H9 (cell line): ENCODE measurements around the gene ANXA4. TPM values are rescaled to one million over a fixed set of nuclear protein-coding genes. Genes with fewer than 3 reads are reported as not detected.

Experiments
- DNase-seq: peaks from one replicate; pipeline ENCODE4 v3.0.0-alpha.2; 2017
- H2AFZ ChIP-seq: one replicate; pipeline ENCODE4 v1.6.1; 2013; ENCODE audit warnings: mild to moderate bottlenecking, low read length, control low read depth, moderate library complexity
- H2AK5ac ChIP-seq: 2 replicates; pipeline ENCODE4 v1.6.1; 2013; ENCODE audit warnings: low read length, control low read depth, mixed read lengths; ENCODE audit not compliant: insufficient read length
- H2BK120ac ChIP-seq: one replicate; pipeline ENCODE4 v1.6.1; 2013; ENCODE audit warnings: low read depth, mild to moderate bottlenecking, low read length, control low read depth, inconsistent platforms; ENCODE audit not compliant: poor library complexity, severe bottlenecking
- H2BK12ac ChIP-seq: 2 replicates; pipeline ENCODE4 v1.6.1; 2013; ENCODE audit warnings: low read length, control low read depth, mixed read lengths, low read depth; ENCODE audit not compliant: insufficient read length
- H2BK15ac ChIP-seq: 2 replicates; pipeline ENCODE4 v1.6.1; 2013; ENCODE audit warnings: low read depth, low read length, control low read depth
- H2BK20ac ChIP-seq: one replicate; pipeline ENCODE4 v1.6.1; 2013; ENCODE audit warnings: low read depth, mild to moderate bottlenecking, low read length, control low read depth, inconsistent platforms; ENCODE audit not compliant: poor library complexity, severe bottlenecking
- H2BK5ac ChIP-seq: 2 replicates; pipeline ENCODE4 v1.6.1; 2013; ENCODE audit warnings: low read length, control low read depth, mixed read lengths; ENCODE audit not compliant: insufficient read length
- H3K14ac ChIP-seq: 2 replicates; pipeline ENCODE4 v1.6.1; 2013; ENCODE audit warnings: low read length, control low read depth; ENCODE audit not compliant: insufficient read depth
- H3K18ac ChIP-seq: 2 replicates; pipeline ENCODE4 v1.6.1; 2013; ENCODE audit warnings: low read depth, mild to moderate bottlenecking, mixed read lengths, low read length, control low read depth; ENCODE audit not compliant: insufficient read length
- H3K23ac ChIP-seq: 2 replicates; pipeline ENCODE4 v1.6.1; 2013; ENCODE audit warnings: low read length, control low read depth, mixed read lengths, low read depth; ENCODE audit not compliant: insufficient read length
- H3K23me2 ChIP-seq: 2 replicates; pipeline ENCODE4 v1.6.1; 2013; ENCODE audit warnings: low read depth, mild to moderate bottlenecking, mixed read lengths, low read length, control low read depth; ENCODE audit not compliant: insufficient read length, poor library complexity, severe bottlenecking
- H3K27ac ChIP-seq: 2 replicates; pipeline ENCODE4 v1.5.1; 2013; ENCODE audit warnings: low read length, control low read depth, mixed read lengths, low read depth; ENCODE audit not compliant: insufficient read length
- H3K27me3 ChIP-seq: 2 replicates; pipeline ENCODE4 v1.6.1; 2013; ENCODE audit warnings: low read length, control low read depth, inconsistent platforms; ENCODE audit not compliant: insufficient read depth
- H3K4ac ChIP-seq: 2 replicates; pipeline ENCODE4 v1.6.1; 2013; ENCODE audit warnings: low read depth, mild to moderate bottlenecking, control low read depth, inconsistent platforms, low read length, moderate library complexity
- H3K4me1 ChIP-seq: 2 replicates; pipeline ENCODE4 v1.6.1; 2013; ENCODE audit warnings: low read length, control low read depth, inconsistent platforms; ENCODE audit not compliant: insufficient read depth
- H3K4me2 ChIP-seq: 2 replicates; pipeline ENCODE4 v1.6.1; 2013; ENCODE audit warnings: low read length, control low read depth, mixed read lengths; ENCODE audit not compliant: insufficient read length, insufficient read depth
- H3K56ac ChIP-seq: 2 replicates; pipeline ENCODE4 v1.6.1; 2013; ENCODE audit warnings: low read depth, mild to moderate bottlenecking, mixed read lengths, low read length, control low read depth; ENCODE audit not compliant: insufficient read length
- H3K79me1 ChIP-seq: 2 replicates; pipeline ENCODE4 v1.6.1; 2013; ENCODE audit warnings: low read depth, mild to moderate bottlenecking, moderate library complexity, low read length, control low read depth, inconsistent platforms; ENCODE audit not compliant: insufficient read depth, poor library complexity, severe bottlenecking
- H3K79me2 ChIP-seq: 2 replicates; pipeline ENCODE4 v1.6.1; 2013; ENCODE audit warnings: low read length, control low read depth, inconsistent platforms; ENCODE audit not compliant: insufficient read depth
- H3K9ac ChIP-seq: 2 replicates; pipeline ENCODE4 v1.6.1; 2013; ENCODE audit warnings: low read length, control low read depth, mixed read lengths; ENCODE audit not compliant: insufficient read length; ENCODE audit errors: extremely low read depth
- H3K9me3 ChIP-seq: one replicate; pipeline ENCODE4 v1.6.1; 2013; ENCODE audit warnings: low read depth, low read length, inconsistent platforms; ENCODE audit not compliant: control insufficient read depth
- H3T11ph ChIP-seq: one replicate; pipeline ENCODE4 v1.6.1; 2013; ENCODE audit warnings: mild to moderate bottlenecking, low read length, control low read depth, inconsistent platforms
- H4K20me1 ChIP-seq: one replicate; pipeline ENCODE4 v1.6.1; 2013; ENCODE audit not compliant: control insufficient read depth, insufficient read length, insufficient read depth
- H4K5ac ChIP-seq: 2 replicates; pipeline ENCODE4 v1.6.1; 2013; ENCODE audit warnings: low read depth, mild to moderate bottlenecking, mixed read lengths, low read length, control low read depth; ENCODE audit not compliant: insufficient read length
- H4K8ac ChIP-seq: replicated peaks from 2 replicates; pipeline ENCODE4 v1.6.1; 2013; ENCODE audit warnings: low read length, control low read depth, mixed read lengths, low read depth; ENCODE audit not compliant: insufficient read length
- H4K91ac ChIP-seq: 2 replicates; pipeline ENCODE4 v1.6.1; 2013; ENCODE audit warnings: low read depth, mild to moderate bottlenecking, moderate library complexity, mixed read lengths, low read length, control low read depth; ENCODE audit not compliant: insufficient read length
- H3K27ac Mint-ChIP-seq, 3 experiments: 2 replicates in 2 of 3; 3 replicates in 1 of 3; pipeline ENCODE4 v1.8.0; 2020 to 2021; ENCODE audit warnings: mixed read lengths in 3 of 3, mild to moderate bottlenecking in 1 of 3, moderate library complexity in 1 of 3
- H3K27me3 Mint-ChIP-seq: 2 replicates; pipeline ENCODE4 v1.8.0; 2021; ENCODE audit warnings: low read depth, mild to moderate bottlenecking, moderate library complexity, mixed read lengths
- H3K36me3 Mint-ChIP-seq, 3 experiments: 2 replicates in 2 of 3; 3 replicates in 1 of 3; pipeline ENCODE4 v1.8.0; 2020 to 2021; ENCODE audit warnings: low read depth in 3 of 3, mixed read lengths in 3 of 3; ENCODE audit not compliant: insufficient read depth in 1 of 3
- H3K4me1 Mint-ChIP-seq, 2 experiments: 2 replicates each; pipeline ENCODE4 v1.8.0; 2020; ENCODE audit warnings: mixed read lengths in 2 of 2
- H3K4me3 Mint-ChIP-seq, 2 experiments: 2 replicates in 1 of 2; 3 replicates in 1 of 2; pipeline ENCODE4 v1.8.0; 2020 to 2021; ENCODE audit warnings: mild to moderate bottlenecking in 2 of 2, mixed read lengths in 2 of 2, moderate library complexity in 1 of 2
- H3K9me3 Mint-ChIP-seq, 2 experiments: 2 replicates in 1 of 2; 3 replicates in 1 of 2; pipeline ENCODE4 v1.8.0; 2020; ENCODE audit warnings: mild to moderate bottlenecking in 2 of 2, mixed read lengths in 2 of 2, moderate library complexity in 1 of 2
- WGBS: extraction: QIAGEN DNeasy Blood & Tissue Kit; methylation state at CpG from one replicate; pipeline ENCODE4 v1.1.7; 2013; ENCODE audit warnings: missing lambda C conversion rate, low lambda C conversion rate, mixed read lengths; ENCODE audit not compliant: insufficient read length; ENCODE audit errors: extremely low coverage; 5-methylcytosine and 5-hydroxymethylcytosine counted together
- total RNA-seq: library from RNA; stranded (reverse); gene quantifications from 2 replicates; pipeline ENCODE4 v1.2.1, GENCODE V29; 2021
- TF ChIP-seq, protein P1 (sequence below): fragments of 200-600 bp; sonication (generic); conservative IDR thresholded peaks from 3 replicates; pipeline ENCODE4 v1.8.0; 2021; ENCODE audit warnings: antibody characterized with exemption, mild to moderate bottlenecking

Gene ANXA4
- total RNA-seq, 1 experiment from 2014 or later, result 14.4 TPM

DNA sequence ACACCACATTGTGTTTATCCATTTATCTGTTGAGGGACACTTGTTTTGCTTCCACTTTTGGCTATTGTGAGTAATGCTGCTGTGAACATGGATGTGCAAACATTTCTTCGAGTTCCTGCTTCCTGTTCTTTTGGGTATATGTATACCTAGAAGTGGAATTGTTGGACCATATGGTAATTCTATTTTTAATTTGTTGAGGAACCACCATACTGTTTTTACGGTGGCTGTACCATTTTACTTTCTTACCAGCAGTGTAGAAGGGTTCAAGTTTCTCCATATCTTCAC lies 23.1 kb downstream of the ANXA4 start:
- Histone ChIP-seq H3K27ac (no peak overlapping the region), H4K8ac (no peak overlapping the region), H3K23ac (no peak overlapping the region), H3K4me2 (no peak overlapping the region), H3K9ac (no peak overlapping the region), H3K4me1 (no peaks in the 10 kb centered on the region), H2BK120ac (no peak overlapping the region), H3K9me3 (no peaks in the 10 kb centered on the region), H4K20me1 (no peaks in the 10 kb centered on the region), H3K23me2 (no peaks in the 10 kb centered on the region), H4K91ac (no peak overlapping the region), H2BK15ac (no peak overlapping the region), H3K79me2 (no peaks in the 10 kb centered on the region), H4K5ac (no peak overlapping the region), H2BK20ac (no peak overlapping the region), H3T11ph (no peak overlapping the region), H3K56ac (no peak overlapping the region), H2AK5ac (no peak overlapping the region), H3K27me3 (no peaks in the 10 kb centered on the region), H3K4ac (no peak overlapping the region), H3K79me1 (no peaks in the 10 kb centered on the region), H2BK12ac (no peak overlapping the region), H3K18ac (no peak overlapping the region), H3K14ac (no peak overlapping the region), H2AFZ (no peak overlapping the region), H2BK5ac (no peak overlapping the region)
- Mint-ChIP-seq H3K36me3 (no peaks in the 10 kb centered on the region), H3K27me3 (no peaks in the 10 kb centered on the region), H3K9me3 (no peaks in the 10 kb centered on the region), H3K27ac (no peak overlapping the region), H3K4me1 (0 out of 4 replicates have a peak, but pooled peaks cover 2 to 5% of the 10 kb centered on the region in 2 experiments), H3K4me3 (no peak overlapping the region)
- WGBS, result no CpG with 5 or more reads among the region's 2 CpGs
- DNase-seq, result no peak
- TF ChIP-seq, protein P1, sequence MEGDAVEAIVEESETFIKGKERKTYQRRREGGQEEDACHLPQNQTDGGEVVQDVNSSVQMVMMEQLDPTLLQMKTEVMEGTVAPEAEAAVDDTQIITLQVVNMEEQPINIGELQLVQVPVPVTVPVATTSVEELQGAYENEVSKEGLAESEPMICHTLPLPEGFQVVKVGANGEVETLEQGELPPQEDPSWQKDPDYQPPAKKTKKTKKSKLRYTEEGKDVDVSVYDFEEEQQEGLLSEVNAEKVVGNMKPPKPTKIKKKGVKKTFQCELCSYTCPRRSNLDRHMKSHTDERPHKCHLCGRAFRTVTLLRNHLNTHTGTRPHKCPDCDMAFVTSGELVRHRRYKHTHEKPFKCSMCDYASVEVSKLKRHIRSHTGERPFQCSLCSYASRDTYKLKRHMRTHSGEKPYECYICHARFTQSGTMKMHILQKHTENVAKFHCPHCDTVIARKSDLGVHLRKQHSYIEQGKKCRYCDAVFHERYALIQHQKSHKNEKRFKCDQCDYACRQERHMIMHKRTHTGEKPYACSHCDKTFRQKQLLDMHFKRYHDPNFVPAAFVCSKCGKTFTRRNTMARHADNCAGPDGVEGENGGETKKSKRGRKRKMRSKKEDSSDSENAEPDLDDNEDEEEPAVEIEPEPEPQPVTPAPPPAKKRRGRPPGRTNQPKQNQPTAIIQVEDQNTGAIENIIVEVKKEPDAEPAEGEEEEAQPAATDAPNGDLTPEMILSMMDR, result no peak
